Measurements from ENCODE around the gene ADAMTS17. TPM values are rescaled to one million over a fixed set of nuclear protein-coding genes. Genes with fewer than 3 reads are reported as not detected.

ADAMTS17 gene
- total RNA-seq, 1 donor from 2014 or later, result 4.8 TPM

GRCh38 chr15:100191161-100191560, 150.6 kb downstream of the ADAMTS17 start:
- TF ChIP-seq CTCF (IDR thresholded peaks at IDR 0.05; ENCODE audit: unreplicated experiment), result no peak
- no peak overlapping the region for H3K27ac Mint-ChIP-seq (ENCODE audit: unreplicated experiment)
- H3K36me3 Mint-ChIP-seq (ENCODE audit: low read depth, unreplicated experiment), result peaks cover 9% of the 10 kb centered on the region
- H3K4me3 Mint-ChIP-seq (ENCODE audit: unreplicated experiment), result no peak overlapping the region
- H3K27me3 Mint-ChIP-seq (ENCODE audit: unreplicated experiment), result peaks cover 7% of the 10 kb centered on the region
- H3K9me3 Mint-ChIP-seq (ENCODE audit: unreplicated experiment), result no peaks in the 10 kb centered on the region
- DNase-seq (ENCODE audit: low spot score), result no peak
- H3K4me1 Mint-ChIP-seq (ENCODE audit: unreplicated experiment), result peaks cover 18% of the 10 kb centered on the region

GRCh38 chr15:100190675-100191074, 151.1 kb downstream of the ADAMTS17 start:
- no peaks in the 10 kb centered on the region for H3K9me3 Mint-ChIP-seq (ENCODE audit: unreplicated experiment)
- peaks cover 9% of the 10 kb centered on the region for H3K36me3 Mint-ChIP-seq (ENCODE audit: low read depth, unreplicated experiment)
- peaks cover 18% of the 10 kb centered on the region for H3K4me1 Mint-ChIP-seq (ENCODE audit: unreplicated experiment)
- DNase-seq (ENCODE audit: low spot score), result no peak
- no peak overlapping the region for H3K27ac Mint-ChIP-seq (ENCODE audit: unreplicated experiment)
- H3K4me3 Mint-ChIP-seq (ENCODE audit: unreplicated experiment), result no peak overlapping the region
- no peak for TF ChIP-seq CTCF (IDR thresholded peaks at IDR 0.05; ENCODE audit: unreplicated experiment)
- H3K27me3 Mint-ChIP-seq (ENCODE audit: unreplicated experiment), result peaks cover 7% of the 10 kb centered on the region

GRCh38 chr15:100189849-100190248, 151.9 kb downstream of the ADAMTS17 start:
- no peak overlapping the region for H3K27ac Mint-ChIP-seq (ENCODE audit: unreplicated experiment)
- no peak for TF ChIP-seq CTCF (IDR thresholded peaks at IDR 0.05; ENCODE audit: unreplicated experiment)
- DNase-seq (ENCODE audit: low spot score), result no peak
- no peaks in the 10 kb centered on the region for H3K9me3 Mint-ChIP-seq (ENCODE audit: unreplicated experiment)
- peaks cover 6% of the 10 kb centered on the region for H3K27me3 Mint-ChIP-seq (ENCODE audit: unreplicated experiment)
- H3K4me1 Mint-ChIP-seq (ENCODE audit: unreplicated experiment), result peaks cover 18% of the 10 kb centered on the region
- H3K36me3 Mint-ChIP-seq (ENCODE audit: low read depth, unreplicated experiment), result peaks cover 9% of the 10 kb centered on the region
- no peak overlapping the region for H3K4me3 Mint-ChIP-seq (ENCODE audit: unreplicated experiment)

- no peak for DNase-seq (ENCODE audit: low spot score)
- peaks cover 9% of the 10 kb centered on the region for H3K36me3 Mint-ChIP-seq (ENCODE audit: low read depth, unreplicated experiment)
- H3K4me1 Mint-ChIP-seq (ENCODE audit: unreplicated experiment), result peaks cover 18% of the 10 kb centered on the region
- H3K9me3 Mint-ChIP-seq (ENCODE audit: unreplicated experiment), result no peaks in the 10 kb centered on the region
- H3K4me3 Mint-ChIP-seq (ENCODE audit: unreplicated experiment), result no peak overlapping the region
- no peak overlapping the region for H3K27ac Mint-ChIP-seq (ENCODE audit: unreplicated experiment)
- peaks cover 6% of the 10 kb centered on the region for H3K27me3 Mint-ChIP-seq (ENCODE audit: unreplicated experiment)
- no peak for TF ChIP-seq CTCF (IDR thresholded peaks at IDR 0.05; ENCODE audit: unreplicated experiment)
Observed at GRCh38 chr15:100189319-100189718, 152.5 kb downstream of the ADAMTS17 start.

- no peak overlapping the region for H3K4me3 Mint-ChIP-seq (ENCODE audit: unreplicated experiment)
- peaks cover 16% of the 10 kb centered on the region for H3K4me1 Mint-ChIP-seq (ENCODE audit: unreplicated experiment)
- no peak overlapping the region for H3K27ac Mint-ChIP-seq (ENCODE audit: unreplicated experiment)
- no peaks in the 10 kb centered on the region for H3K9me3 Mint-ChIP-seq (ENCODE audit: unreplicated experiment)
- no peak for TF ChIP-seq CTCF (IDR thresholded peaks at IDR 0.05; ENCODE audit: unreplicated experiment)
- peaks cover 9% of the 10 kb centered on the region for H3K36me3 Mint-ChIP-seq (ENCODE audit: low read depth, unreplicated experiment)
- peaks cover 4% of the 10 kb centered on the region for H3K27me3 Mint-ChIP-seq (ENCODE audit: unreplicated experiment)
- no peak for DNase-seq (ENCODE audit: low spot score)
Observed at GRCh38 chr15:100187677-100188076, 154.1 kb downstream of the ADAMTS17 start.
